AG08395 (cell line): ENCODE data around the gene FOXL2NB.

Experiments used
- DNase-seq: peaks from one replicate; pipeline ENCODE4 v3.0.0; 2012; ENCODE audit warnings: mixed read lengths, low spot score

Gene FOXL2NB

DNA sequence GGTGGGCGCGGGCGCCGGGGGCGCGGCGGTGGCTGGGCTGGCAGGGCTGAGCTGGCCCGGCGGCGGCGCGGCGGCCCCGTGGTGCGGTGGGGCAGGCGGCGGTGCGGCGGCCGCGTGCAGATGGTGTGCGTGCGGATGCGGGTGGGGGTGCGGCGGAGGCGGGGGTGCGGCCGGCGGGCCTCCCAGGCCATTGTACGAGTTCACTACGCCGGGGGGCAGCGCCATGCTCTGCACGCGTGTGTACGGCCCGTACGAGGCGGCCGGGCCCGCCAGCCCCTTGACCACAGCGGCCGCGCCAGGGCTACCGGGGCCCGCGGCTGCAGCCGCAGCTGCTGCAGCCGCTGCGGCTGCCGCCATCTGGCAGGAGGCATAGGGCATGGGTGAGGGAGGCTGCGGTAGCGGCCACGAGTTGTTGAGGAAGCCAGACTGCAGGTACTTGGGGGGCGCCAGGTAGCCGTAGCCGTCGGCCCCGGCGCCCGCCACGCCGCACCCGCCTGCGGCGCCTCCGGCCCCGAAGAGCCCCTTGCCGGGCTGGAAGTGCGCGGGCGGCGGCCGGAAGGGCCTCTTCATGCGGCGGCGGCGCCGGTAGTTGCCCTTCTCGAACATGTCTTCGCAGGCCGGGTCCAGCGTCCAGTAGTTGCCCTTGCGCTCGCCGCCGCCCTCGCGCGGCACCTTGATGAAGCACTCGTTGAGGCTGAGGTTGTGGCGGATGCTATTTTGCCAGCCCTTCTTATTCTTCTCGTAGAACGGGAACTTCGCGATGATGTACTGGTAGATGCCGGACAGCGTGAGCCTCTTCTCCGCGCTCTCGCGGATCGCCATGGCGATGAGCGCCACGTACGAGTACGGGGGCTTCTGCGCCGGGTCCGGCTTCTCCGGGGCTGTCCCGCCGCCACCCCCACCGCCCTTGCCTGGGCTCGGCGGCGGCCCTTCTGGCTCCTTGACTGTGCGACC is 1.0 kb upstream of the FOXL2NB start:
- DNase-seq = peak; percentile 28

DNA sequence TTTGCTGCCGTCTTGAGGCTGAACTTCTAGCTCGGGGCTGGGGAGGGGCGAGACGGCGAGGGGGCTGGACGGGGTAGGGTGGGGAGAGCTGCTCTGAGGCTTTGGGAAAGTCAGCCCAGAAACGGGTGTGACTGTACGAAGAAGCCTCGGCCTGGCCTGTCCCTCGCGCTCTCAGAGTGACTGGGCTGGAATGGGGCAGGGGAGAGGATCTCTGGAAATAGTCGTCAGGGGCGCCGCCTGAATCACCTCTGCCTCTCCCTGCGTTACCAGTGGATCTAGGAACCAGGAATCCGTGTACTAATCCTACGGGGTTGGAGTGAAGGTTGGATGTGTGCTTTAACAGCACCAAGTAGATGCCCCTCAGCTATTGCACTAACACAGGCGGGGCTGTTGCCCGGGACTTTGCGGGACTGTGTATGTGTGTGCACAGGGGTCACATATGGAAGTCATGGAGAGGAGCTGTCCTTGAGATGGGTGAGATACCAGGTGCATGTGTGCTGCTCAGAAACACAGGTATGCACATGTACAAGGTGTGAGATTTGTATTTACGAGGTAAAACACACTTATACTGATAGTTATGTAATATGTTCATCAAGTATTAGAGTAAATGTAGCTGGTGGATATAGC is 591 bp downstream of the FOXL2NB start:
- DNase-seq = peak; percentile 31

DNA sequence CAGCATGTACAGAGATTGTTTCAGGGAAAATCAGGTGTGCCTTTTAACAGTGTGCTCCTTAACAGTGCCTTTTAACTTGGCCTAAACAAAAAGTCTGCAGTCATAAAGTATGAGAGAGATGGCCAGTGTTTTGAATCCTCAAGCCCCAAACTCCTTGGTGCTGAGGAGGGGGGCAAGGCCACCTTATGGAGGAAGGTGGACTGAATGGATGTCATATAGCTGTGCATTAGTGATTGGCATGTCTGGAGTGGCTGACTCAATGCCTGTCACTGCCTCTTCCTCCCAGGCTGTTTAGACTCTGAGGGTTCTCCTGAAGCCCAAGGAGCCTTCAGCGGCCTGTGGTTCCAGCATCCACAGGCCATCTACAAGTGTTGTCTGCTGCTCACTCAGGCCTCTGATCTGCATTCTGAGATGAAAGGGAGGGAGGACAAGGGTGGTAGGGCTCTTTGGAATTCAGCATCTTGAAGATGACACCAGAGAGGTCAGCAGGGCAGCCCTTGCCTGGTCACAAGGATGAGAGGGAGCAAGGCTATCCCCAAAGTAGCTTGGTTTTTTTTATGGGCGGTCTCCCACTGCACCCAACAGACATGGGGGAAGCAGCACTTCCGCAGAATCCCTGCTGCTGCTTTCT is 1.5 kb downstream of the FOXL2NB start:
- DNase-seq = no peak

DNA sequence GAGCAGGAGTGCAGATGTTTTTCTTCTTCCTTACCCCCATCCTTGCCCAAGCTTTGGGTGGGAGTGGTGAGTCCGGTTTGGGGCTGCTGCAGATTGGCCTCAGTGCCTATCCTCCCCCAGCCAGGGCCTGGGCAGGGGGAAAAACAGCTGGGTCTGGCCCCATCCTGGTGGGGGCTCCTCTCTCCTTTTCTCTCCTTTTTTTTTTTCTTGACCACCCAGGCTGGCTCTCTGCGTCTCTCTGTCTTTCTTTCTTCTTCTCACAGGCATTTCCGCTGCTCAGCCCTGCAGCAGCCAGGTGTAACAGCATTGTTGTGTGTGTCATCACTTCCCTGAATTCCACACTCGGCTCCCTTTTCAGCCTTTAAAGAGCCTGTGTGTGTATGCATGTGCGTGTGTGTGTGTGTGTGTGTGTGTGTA is 2.0 kb downstream of the FOXL2NB start:
- DNase-seq = no peak

DNA sequence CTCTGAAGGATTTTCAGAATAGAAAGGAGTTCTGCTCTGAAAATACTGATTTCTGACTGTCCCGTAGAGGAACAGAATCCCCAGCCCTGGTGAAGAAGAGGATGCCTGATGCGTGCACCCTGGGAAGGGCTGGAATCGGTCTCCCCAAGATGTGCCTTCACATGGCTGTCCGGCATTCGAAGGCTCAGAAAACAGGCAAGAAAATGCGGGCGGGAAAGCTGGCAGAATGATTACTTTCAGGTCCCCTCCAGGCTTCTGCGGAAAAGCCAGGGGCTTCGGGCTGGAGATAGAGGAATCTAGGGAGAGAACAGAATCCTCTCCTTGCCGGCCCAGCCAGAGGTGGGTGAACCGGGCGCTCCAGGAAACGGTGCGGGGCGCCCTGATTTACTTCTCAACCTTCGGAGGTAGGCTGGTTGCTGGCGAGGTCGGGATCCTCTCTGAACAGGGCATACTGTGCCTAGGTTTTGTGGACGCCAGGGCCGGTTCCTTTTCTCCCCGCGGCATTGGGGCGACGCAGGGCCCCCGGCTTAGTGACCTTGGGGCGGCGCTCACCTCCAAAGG is 2.5 kb downstream of the FOXL2NB start:
- no peak for DNase-seq

DNA sequence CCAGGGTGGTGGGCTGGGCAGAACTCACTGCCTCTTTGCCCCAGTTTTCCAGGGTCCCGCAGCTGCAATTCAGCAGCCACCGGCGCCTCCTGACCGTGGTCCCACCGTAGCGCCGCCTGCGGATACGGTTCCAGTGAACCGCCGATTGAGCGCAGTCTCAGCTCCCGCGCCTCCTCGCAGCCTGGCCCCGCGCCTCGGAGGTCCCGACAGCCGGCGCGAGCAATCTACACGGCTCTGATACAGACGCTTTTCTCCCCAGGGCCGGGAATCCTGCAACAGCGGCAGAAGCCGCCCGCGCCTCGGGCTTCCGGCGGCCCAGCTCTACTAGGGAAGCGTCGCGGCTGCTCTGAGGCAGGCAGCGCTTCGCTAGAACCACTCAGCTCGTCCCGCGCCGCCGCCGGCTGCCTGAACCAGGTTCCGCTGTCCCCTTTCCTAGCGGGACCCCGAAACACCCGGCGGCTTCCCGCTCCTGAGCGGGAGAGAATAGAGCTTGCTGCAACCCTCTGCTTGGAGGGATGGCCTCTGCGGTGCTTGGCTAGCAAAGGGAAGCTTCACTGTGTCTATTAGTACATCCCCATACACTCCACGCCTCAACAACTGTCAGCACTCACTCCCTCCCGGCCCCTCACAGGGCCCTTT is 3.1 kb downstream of the FOXL2NB start:
- peak; percentile 55 for DNase-seq

DNA sequence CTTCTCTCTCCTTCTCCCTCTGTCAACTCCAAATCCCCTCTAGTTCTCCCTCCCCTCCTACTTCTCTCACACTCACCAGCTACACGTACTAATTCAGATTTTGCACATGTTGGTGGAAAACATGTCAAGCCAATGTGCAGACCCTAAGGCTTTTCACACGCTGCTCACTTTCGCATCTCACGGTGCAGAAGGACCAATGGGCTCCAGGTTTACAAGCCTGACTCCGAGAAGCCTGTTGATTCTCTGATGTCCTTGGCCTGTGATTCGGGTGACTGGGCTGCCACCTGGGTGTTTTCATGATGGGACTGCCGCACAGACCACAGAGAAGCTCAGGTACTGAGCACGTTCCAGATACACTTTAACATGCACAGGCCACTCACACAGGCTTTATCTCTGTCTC is 3.7 kb downstream of the FOXL2NB start:
- no peak for DNase-seq

DNA sequence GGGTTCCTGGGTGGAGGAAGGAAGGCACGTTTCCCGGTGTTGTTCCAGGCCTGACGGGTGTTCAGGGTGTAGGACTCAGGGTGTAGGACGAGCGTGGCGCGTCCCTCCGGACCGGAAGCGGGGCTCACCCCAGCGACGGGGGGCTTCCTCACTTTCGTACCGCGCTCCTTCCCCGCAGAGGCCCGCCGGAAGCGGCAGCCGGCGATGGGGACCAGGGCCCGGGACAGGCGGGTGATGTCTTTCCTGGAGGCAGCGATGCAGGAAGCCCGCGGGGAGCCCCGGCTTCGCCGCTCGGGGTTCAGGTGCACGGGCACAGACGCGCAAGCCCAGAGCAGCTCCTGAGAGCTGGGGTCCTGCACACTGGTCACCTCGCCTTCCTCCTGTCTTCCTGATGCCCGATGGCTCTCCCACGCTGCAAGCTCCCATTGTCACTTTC is 13.4 kb downstream of the FOXL2NB start:
- no peak for DNase-seq

DNA sequence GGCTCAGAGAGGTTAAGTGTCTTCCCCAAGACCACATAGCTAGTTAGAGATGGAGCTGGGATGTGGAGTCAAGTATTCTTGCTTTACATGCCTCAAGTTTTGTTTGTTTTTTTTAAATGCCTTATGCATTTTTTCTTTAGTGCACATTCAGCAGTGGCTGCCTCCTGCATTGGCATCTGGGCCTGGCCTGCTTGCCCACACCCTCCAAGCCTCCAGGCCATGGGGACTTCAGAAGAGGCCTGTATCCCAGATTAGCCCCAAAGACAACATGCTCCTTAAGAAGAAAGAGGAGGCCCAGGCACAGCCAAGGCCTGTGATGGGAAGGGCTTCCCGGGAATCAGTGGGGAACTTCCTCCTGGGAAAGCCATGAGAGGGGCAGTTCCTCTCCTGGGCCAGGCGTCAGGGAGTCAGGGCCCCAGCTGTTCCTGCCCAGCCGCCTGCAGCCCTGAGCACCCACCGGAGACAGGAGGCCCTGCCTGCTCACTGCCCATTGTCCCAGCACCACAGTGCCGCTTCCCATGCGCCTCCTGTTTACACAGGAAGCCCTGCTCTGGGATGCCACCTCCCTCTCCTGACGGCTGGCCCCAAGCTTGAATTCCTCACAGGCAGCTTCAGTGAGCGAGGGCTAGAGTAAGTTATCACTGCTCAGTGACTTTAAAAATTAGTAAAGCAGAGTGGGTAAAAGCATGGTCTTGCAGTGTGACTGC is 16.0 kb downstream of the FOXL2NB start:
- DNase-seq = no peak

DNA sequence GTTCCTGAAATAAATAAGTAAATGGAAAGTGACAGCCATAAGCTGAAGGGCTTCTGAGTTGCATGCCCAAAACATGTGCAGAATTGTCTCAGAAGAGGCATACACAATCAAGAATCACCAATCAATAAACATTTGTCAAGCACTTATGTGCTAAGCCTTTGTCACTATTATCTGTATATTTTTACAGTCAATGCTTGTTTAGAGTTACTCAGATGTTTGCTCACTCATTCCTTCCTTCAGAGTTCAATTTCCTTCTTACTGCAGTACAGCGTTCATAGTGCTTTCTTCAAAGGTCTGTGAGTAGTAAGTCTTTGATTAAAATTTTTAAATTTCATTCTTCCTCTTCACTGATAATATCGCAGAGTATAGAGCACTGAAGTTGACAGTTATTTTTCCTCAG is 17.2 kb downstream of the FOXL2NB start:
- DNase-seq = no peak

DNA sequence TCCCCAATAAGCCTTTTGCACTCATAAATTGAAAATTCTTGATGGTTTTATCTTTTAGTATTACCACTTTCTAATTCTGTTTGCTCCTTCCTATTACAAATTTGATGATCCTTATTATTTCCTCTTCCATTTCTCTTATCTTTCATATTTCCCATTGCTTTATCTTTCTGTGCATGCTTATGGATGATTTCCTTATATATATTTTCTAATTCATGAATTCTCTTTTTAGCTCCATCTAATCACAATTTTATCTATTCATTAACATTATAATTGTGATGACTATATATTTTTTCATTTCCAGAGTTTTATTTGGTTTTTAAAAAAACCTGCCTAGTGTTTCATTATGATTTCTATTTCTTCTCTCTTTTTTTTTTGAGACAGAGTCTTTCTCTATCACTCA is 17.9 kb downstream of the FOXL2NB start:
- no peak for DNase-seq

DNA sequence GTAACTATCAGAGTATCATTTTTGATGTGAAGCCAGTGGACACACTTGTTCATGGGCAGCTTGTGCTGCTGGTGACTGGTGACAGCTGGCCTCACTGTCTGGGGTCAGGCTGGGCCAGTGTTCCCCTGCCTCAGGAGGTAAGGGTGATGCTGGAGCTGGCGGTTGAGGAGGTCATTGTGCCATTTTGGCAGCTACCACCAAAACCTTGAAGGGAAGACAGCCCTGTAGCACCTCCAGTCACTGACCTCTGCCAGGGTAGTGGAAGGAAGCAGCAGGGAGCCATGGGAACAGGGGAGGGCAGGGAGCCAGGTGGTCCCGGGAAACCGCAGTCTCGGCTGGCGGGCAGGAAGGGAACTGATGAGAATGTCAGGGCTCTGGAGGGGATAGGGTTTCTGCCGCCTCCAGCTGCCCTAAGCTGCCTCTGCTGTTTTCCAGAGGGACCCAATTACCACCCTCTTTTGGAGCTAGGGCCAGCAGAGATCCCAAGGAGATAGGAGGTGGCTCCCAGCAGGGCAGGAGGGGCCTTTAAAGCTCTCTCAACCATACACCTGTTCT is 24.8 kb downstream of the FOXL2NB start:
- DNase-seq = no peak

DNA sequence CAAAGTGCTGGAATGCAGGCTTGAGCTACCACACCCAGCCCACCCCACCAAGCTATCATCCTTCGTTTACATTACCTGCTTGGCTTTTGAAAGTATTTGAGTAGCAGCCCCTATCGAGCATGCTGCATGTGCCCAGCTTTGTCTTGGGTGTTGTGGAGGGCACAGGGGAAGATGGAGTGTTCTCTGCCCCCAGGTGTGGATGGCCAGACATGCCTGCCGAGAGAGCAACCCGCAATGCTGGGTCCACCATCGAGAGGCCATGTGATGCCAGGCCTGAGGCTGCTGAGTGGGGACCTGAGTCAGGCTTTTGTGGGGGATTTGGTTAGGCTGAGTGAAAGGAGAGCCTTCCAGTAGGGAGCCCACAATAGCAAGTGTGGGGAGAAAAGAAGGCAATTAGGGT is 25.9 kb downstream of the FOXL2NB start:
- DNase-seq = no peak

DNA sequence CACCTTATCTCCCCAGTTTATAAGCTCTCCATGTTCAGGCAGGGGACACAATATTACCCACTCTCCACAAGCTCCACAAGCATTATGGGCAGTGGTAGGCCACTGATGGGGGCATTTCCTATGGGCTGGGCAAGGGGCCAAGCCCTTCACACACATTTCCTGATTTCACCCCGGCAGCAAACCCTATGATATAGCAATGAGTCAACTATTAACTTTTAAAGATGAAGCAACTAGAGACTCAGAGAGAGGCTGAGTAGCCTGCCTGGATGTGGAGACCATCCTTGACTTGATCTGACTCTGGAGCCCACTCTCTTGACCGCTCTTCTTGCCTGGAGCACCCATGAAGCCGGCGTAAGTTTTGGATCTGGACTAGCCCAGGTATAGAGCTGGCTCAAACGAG is 27.4 kb downstream of the FOXL2NB start:
- peak; percentile 16 for DNase-seq

DNA sequence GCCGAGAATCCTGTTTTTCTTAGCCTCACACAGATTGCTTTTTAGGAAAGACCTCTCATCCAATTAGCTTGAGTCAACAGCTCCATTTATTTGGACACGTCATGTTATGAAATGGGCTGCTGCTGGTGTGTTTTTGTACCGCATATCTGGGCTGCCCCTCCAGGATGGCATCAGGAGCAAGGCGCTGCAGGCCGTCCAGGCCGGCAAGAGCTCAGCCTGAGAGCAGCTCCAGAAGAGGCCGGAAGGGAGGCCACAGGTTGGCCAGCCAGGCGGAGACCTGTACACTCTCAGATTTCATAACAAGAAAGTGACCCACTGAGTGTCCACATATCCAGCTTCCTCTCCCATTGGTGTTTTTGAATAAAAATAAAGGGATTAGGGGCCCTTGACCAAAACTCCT is 28.3 kb downstream of the FOXL2NB start:
- DNase-seq = no peak

DNA sequence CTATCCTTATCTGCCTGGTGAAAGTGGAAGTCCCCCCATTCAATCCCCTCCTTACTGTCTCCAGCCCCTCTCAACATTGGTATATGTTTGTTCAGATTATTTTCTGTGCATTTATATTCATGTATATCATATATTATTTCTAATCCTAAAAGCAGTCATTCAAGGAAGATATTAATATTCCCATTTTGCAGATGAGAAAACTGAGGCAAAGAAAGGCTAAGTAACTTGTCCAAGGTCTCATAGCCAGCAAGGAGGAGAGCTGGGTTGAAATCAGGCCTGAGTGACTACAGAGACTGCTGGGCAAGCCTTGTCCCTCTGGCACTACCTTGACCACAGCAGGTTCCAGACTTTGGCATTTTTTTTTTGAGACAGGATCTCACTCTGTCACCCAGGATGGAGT is 29.0 kb downstream of the FOXL2NB start:
- DNase-seq = no peak

DNA sequence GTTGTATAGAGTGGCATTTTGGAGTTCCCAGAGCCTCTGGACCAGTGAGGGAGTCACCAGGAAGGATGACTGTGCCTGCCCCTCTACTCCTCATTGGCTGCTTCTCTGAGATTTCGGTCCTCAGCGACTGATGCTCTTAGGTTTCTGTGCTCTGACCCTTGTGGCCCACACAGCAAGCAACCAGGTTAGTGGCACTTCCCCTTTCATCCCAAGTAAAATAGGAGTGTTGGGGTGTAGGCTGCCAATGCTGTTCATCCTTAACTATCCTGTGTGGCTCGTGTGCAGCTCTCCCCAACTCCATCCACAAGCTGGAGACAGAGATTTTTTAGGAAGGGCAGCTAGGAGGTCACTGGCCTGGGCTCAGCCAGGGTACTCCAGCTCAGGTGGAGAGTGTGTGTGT is 37.8 kb downstream of the FOXL2NB start:
- DNase-seq = no peak

DNA sequence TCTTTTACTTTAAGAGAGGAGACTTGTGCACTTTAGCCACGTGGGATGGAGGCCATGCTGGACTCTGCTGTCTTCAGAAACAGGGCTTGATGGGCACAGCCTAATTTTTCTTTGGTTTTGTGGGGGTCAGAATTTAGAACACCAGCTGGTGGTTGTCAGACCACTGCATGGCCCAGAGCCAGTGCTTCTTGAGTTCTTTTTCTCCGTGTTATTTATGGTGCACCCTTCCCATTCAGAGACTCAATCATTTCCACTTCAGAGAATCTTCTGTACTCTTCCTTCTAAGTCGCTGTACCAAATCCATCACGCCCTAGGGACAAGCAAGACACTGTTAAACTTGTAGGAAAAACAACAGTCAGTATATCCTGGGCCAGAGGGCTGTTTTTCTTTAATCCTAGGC is 38.9 kb downstream of the FOXL2NB start:
- no peak for DNase-seq

DNA sequence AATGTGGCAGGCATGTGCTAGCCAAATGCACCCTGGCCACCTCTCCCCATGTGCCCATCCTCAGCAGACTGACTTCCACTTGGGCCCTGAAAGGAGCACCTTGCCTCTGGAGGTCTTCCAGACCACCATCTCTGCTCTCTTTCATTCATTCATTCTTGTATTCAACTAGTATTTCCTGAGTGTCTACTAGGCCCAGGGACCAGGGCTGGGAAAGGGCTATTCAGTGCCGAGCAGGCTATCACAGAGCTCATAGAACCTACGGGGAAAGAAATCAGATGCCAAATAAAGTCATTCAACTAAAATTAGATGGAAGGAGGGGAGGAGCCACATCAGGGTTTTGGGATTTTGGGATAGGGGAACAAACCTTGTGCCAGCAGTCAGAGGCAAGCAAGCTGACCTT is 40.2 kb downstream of the FOXL2NB start:
- DNase-seq = no peak

DNA sequence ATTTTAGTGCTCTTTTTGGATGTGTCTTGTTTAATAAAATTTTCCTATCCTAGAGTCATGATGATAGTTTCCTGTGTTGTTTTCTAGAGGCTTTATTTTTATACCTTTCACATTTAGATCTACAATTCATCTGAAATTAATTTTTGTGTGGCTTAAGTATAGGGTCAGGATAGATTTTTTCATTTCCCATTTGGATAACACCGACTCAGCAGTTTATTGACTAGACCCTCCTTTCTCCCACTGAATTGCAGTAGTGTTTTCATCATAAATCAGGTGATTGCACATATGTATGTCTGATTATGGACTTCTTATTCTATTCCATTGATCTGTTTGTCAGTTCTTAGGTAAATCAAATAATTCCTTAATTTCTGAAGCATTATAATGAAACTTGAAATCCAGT is 48.7 kb downstream of the FOXL2NB start:
- no peak for DNase-seq
